Left lung (tissue), 10 donors: ENCODE results near the gene ZFX. TPM values are rescaled to one million over a fixed set of nuclear protein-coding genes. Genes with fewer than 3 reads are reported as not detected.

Source experiments
- ATAC-seq: fragments of 200-7000 bp; cut with Tn5 transposase; one replicate; pipeline ENCODE4 v1.9.1; 2020; ENCODE audit warnings: moderate library complexity
- DNase-seq, 4 donors: peaks; one replicate each; pipeline ENCODE4 v3.0.0-alpha.2; 2013 to 2020
- H3K27ac ChIP-seq, 2 donors: fragments of 200-600 bp; sonication (generic) in 1 of 2; one replicate each; pipeline versions ENCODE4 v1.5.0 to v1.8.0; 2020 to 2021
- H3K27me3 ChIP-seq, 2 donors: fragments of 200-600 bp; sonication (generic) in 1 of 2; one replicate each; pipeline versions ENCODE4 v1.5.0 to v1.8.0; 2020 to 2021
- H3K36me3 ChIP-seq, 2 donors: fragments of 200-600 bp; sonication (generic) in 1 of 2; one replicate each; pipeline versions ENCODE4 v1.5.0 to v1.8.0; 2020 to 2021
- H3K4me1 ChIP-seq, 2 donors: fragments of 200-600 bp; one replicate each; pipeline ENCODE4 v1.8.0; 2021
- H3K4me3 ChIP-seq, 2 donors: fragments of 200-600 bp; sonication (generic) in 1 of 2; one replicate each; pipeline versions ENCODE4 v1.5.0 to v1.8.0; 2020 to 2021; ENCODE audit warnings: mild to moderate bottlenecking in 1 of 2
- H3K9me3 ChIP-seq, 2 donors: fragments of 200-600 bp; sonication (generic) in 1 of 2; one replicate each; pipeline versions ENCODE4 v1.5.0 to v1.8.0; 2020 to 2021
- intact Hi-C, 2 donors: fragments of 100-400 bp; cut with DNase I; formaldehyde crosslinking; loops; one replicate each; pipeline versions ENCODE4 v1.11.2 to v1.14.2; 2022
- polyA plus RNA-seq, 6 donors: library from polyadenylated mRNA; unstranded; fragments of 120-200 nt; gene quantifications; one replicate each; pipeline ENCODE4 v1.2.1, GENCODE V29; 2013; ENCODE audit not compliant: insufficient read length in 6 of 6
- total RNA-seq, 2 donors: library from RNA; stranded (reverse); fragmentation: NEBNext Ultra II Directional; extraction: Animal tissue kit (Norgen Biotek cat#: 25700); gene quantifications; one replicate each; pipeline ENCODE4 v1.2.1, GENCODE V29; 2021
- TF ChIP-seq, protein P1 (sequence below), 2 donors: fragments of 200-600 bp; sonication (generic) in 1 of 2; IDR thresholded peaks; one replicate each; pipeline versions ENCODE4 v1.5.0 to v1.8.0; 2021; ENCODE audit warnings: antibody characterized with exemption in 2 of 2
- donor health status: DM: no; HTN: yes; CAD: no.
- donor health status: DM: no; HTN: no; CAD: no.

The ZFX gene
- total and polyA plus RNA-seq, 8 donors = 29.4 to 50.7 (median 42.5) TPM

DNA sequence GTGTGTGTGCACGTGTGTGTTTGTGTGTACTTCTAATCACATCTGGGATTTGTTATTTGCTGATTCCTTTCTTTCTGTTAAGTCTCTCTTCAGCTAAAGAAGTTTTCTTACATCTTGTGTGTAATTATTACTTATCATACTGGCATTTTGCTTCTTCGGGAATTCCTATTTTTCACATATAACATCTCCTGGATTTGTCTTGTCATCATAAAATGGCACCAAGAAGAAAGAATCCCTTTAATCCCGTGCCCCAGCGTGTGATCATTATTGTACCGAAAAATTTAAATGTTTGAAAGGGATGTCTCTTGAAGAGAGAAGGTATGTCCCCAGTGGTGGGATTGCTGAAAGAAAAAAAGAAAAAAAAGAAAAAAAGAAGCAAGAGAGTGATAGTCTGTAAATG is 72.3 kb downstream of the ZFX start:
- no peak overlapping the region for H3K27ac ChIP-seq
- intact Hi-C loops = no loop called here
- H3K9me3 ChIP-seq = peaks cover 0 to 4% of the 10 kb centered on the region in 2 donors
- H3K4me1 ChIP-seq = no peaks in the 10 kb centered on the region
- no peaks in the 10 kb centered on the region for H3K27me3 ChIP-seq
- no peak overlapping the region for H3K4me3 ChIP-seq
- no peaks in the 10 kb centered on the region for H3K36me3 ChIP-seq
- ATAC-seq (no peak), DNase-seq (no peak)
- TF ChIP-seq, protein P1, sequence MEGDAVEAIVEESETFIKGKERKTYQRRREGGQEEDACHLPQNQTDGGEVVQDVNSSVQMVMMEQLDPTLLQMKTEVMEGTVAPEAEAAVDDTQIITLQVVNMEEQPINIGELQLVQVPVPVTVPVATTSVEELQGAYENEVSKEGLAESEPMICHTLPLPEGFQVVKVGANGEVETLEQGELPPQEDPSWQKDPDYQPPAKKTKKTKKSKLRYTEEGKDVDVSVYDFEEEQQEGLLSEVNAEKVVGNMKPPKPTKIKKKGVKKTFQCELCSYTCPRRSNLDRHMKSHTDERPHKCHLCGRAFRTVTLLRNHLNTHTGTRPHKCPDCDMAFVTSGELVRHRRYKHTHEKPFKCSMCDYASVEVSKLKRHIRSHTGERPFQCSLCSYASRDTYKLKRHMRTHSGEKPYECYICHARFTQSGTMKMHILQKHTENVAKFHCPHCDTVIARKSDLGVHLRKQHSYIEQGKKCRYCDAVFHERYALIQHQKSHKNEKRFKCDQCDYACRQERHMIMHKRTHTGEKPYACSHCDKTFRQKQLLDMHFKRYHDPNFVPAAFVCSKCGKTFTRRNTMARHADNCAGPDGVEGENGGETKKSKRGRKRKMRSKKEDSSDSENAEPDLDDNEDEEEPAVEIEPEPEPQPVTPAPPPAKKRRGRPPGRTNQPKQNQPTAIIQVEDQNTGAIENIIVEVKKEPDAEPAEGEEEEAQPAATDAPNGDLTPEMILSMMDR (IDR thresholded peaks at IDR 0.05) = no peak

DNA sequence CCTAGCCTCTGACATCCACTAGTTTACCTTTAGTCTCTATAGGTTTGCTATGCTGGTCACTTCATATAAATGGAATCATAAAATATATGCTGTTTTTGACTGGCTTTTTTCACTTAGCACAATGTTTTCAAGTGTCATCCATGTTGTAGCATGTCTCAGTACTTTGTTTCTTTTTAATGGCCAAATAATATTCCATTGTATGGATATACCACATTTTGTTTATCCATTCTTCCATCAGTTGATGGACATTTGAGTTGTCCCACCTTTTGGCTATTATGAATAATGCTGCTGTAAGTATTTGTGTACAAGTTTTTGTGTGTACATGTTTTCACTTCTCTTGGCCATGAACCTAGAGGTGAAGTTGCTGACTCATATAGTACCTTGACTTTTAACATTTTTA is 75.7 kb downstream of the ZFX start:
- intact Hi-C loops = no loop called here
- no peaks in the 10 kb centered on the region for H3K4me1 ChIP-seq

DNA sequence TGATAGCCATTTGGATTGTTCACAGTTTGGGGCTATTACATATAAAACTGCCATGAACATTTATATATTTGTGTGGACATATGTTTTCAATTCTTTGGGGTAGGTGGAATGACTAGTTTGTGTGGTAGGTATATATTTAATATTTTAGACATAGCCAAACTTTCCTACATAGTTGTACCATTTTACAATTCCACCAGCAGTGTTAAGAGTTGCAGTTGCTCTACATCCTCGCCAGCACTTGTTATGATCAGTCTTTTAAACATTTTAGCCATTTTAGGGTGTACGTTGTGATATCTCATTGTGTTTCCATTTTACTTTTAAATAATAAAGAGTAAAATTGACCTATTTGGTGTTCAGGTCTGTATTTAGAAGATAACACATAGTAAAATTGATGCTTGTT is 76.6 kb downstream of the ZFX start:
- no peak overlapping the region for H3K4me3 ChIP-seq
- DNase-seq (no peak), ATAC-seq (no peak)
- no peaks in the 10 kb centered on the region for H3K27me3 ChIP-seq
- no peaks in the 10 kb centered on the region for H3K4me1 ChIP-seq
- no peak overlapping the region for H3K27ac ChIP-seq
- TF ChIP-seq, protein P1 (IDR thresholded peaks at IDR 0.05) = no peak
- H3K9me3 ChIP-seq = peaks cover 0 to 4% of the 10 kb centered on the region in 2 donors
- H3K36me3 ChIP-seq = no peaks in the 10 kb centered on the region
- intact Hi-C loops = no loop called here

More for the DNA sequence above, 75.7 kb downstream of the ZFX start:
- TF ChIP-seq, protein P1 (IDR thresholded peaks at IDR 0.05) = no peak
- H3K27ac ChIP-seq = no peak overlapping the region
- H3K36me3 ChIP-seq = no peaks in the 10 kb centered on the region
- H3K9me3 ChIP-seq = peaks cover 0 to 4% of the 10 kb centered on the region in 2 donors
- H3K4me3 ChIP-seq = no peak overlapping the region
- ATAC-seq (no peak), DNase-seq (no peak)
- no peaks in the 10 kb centered on the region for H3K27me3 ChIP-seq

- H3K4me3 ChIP-seq = no peak overlapping the region
- H3K9me3 ChIP-seq = peaks cover 0 to 4% of the 10 kb centered on the region in 2 donors
- intact Hi-C loops = no loop called here
- no peaks in the 10 kb centered on the region for H3K4me1 ChIP-seq
- DNase-seq (no peak), ATAC-seq (no peak)
- H3K27ac ChIP-seq = no peak overlapping the region
- no peaks in the 10 kb centered on the region for H3K36me3 ChIP-seq
- peaks cover 0 to 3% of the 10 kb centered on the region in 2 donors for H3K27me3 ChIP-seq
- TF ChIP-seq, protein P1 (IDR thresholded peaks at IDR 0.05) = no peak
Observed at GRCh38 chrX:24228596-24228995, 79.1 kb downstream of the ZFX start.

- Histone ChIP-seq H3K36me3 (no peaks in the 10 kb centered on the region), H3K27me3 (peaks cover 0 to 3% of the 10 kb centered on the region in 2 donors), H3K4me3 (no peak overlapping the region), H3K9me3 (peaks cover 0 to 4% of the 10 kb centered on the region in 2 donors), H3K27ac (no peak overlapping the region), H3K4me1 (no peaks in the 10 kb centered on the region)
- intact Hi-C loops = no loop called here
- TF ChIP-seq, protein P1 (IDR thresholded peaks at IDR 0.05) = no peak
- ATAC-seq (no peak), DNase-seq (no peak)
Observed at GRCh38 chrX:24229400-24229879, 79.9 kb downstream of the ZFX start.
